DOHH2 (cell line): ENCODE data around the gene FMNL2.

ENCODE experiments used
- H3F3A ChIP-seq: fragments of 200-600 bp; sonication (generic), shearing (Covaris generic); 2 replicates; pipeline ENCODE4 v1.6.0; 2016; ENCODE audit warnings: antibody characterized with exemption, mild to moderate bottlenecking; ENCODE audit not compliant: control insufficient read depth, insufficient read depth
- H3K27ac ChIP-seq: fragments of 200-600 bp; sonication (generic); 2 replicates; pipeline ENCODE4 v1.5.1; 2014; ENCODE audit warnings: low read depth, mild to moderate bottlenecking, low read length, moderate library complexity
- H3K27me3 ChIP-seq: fragments of 200-600 bp; sonication (generic); 2 replicates; pipeline ENCODE4 v1.6.1; 2014; ENCODE audit warnings: mild to moderate bottlenecking, low read length, mixed read lengths; ENCODE audit not compliant: control insufficient read depth
- H3K36me3 ChIP-seq: fragments of 200-600 bp; sonication (generic); 2 replicates; pipeline ENCODE4 v1.6.1; 2014; ENCODE audit warnings: mild to moderate bottlenecking, low read length, moderate library complexity, mixed read lengths; ENCODE audit not compliant: control insufficient read depth
- H3K4me1 ChIP-seq: fragments of 200-600 bp; sonication (generic); 2 replicates; pipeline ENCODE4 v1.6.1; 2014; ENCODE audit warnings: mild to moderate bottlenecking, low read length, mixed read lengths; ENCODE audit not compliant: control insufficient read depth
- H3K4me2 ChIP-seq: fragments of 200-600 bp; sonication (generic); 2 replicates; pipeline ENCODE4 v1.6.0; 2014; ENCODE audit warnings: mild to moderate bottlenecking, low read length, moderate library complexity
- H3K4me3 ChIP-seq: fragments of 200-600 bp; sonication (generic); 2 replicates; pipeline ENCODE4 v1.5.1; 2014; ENCODE audit warnings: mild to moderate bottlenecking, low read length, mixed read lengths
- H3K79me2 ChIP-seq: fragments of 200-600 bp; sonication (generic); 2 replicates; pipeline ENCODE4 v1.6.1; 2014; ENCODE audit warnings: mild to moderate bottlenecking, low read length, mixed read lengths; ENCODE audit not compliant: control insufficient read depth
- H3K9me2 ChIP-seq: fragments of 200-600 bp; sonication (generic); replicated peaks from 2 replicates; pipeline ENCODE4 v1.6.1; 2014; ENCODE audit warnings: mild to moderate bottlenecking, low read length, mixed read lengths; ENCODE audit not compliant: control insufficient read depth
- H3K9me3 ChIP-seq: fragments of 200-600 bp; sonication (generic); 2 replicates; pipeline ENCODE4 v1.6.1; 2014; ENCODE audit warnings: antibody characterized with exemption, low read length, mixed read lengths; ENCODE audit not compliant: control insufficient read depth, insufficient read depth
- H4K20me1 ChIP-seq: fragments of 200-600 bp; sonication (generic); 2 replicates; pipeline ENCODE4 v1.6.0; 2014; ENCODE audit warnings: low read depth, mild to moderate bottlenecking, antibody characterized with exemption, low read length, moderate library complexity; ENCODE audit not compliant: control insufficient read depth, insufficient read depth
- EZH2phosphoT487 ChIP-seq: fragments of 200-600 bp; sonication (generic); IDR thresholded peaks from 2 replicates; pipeline ENCODE4 v1.6.1; 2017; ENCODE audit warnings: borderline replicate concordance, mild to moderate bottlenecking, antibody characterized with exemption, low read length, moderate library complexity, mixed read lengths
- TF ChIP-seq, protein P1 (sequence below): fragments of 200-600 bp; sonication (generic); IDR thresholded peaks from one replicate; pipeline ENCODE4 v1.5.1; 2014; ENCODE audit warnings: antibody characterized with exemption, mild to moderate bottlenecking, low read depth, low read length; ENCODE audit not compliant: poor library complexity, severe bottlenecking

The FMNL2 gene

DNA sequence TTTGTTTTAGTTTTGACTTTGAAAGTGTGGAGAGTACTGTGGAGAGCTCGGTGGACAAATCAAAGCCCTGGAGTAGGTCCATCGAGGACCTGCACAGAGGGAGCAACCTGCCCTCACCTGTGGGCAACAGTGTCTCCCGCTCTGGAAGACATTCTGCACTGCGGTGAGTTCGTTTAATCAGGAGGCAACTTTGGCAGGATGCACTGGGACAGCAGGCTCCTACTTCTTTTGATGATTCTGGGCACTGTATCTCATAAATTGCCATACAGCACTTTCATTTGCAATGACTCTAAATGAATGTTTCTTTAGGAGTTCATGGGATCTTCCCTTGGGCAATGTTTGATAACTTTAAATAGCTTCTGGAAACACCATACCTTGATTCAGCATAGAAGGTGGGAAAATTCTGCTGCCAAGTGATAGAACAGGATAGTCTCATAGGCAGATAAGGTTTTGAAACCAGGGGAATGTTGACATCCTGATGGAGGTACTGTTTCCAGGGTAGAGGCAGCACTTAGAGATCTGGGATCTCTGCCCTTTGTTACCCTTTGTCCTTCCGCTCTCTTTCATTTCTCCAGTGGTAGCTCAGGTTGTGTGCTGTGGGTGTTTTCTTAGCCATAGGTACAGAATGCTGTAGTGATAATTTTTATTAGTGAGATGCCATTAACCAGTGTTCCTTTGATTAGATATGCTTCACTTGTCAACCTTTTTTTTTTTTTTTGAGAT is 226.1 kb downstream of the FMNL2 start:
- no peaks in the 10 kb centered on the region for H3K79me2 ChIP-seq
- H3K9me3 ChIP-seq = no peaks in the 10 kb centered on the region
- no peaks in the 10 kb centered on the region for H4K20me1 ChIP-seq
- H3K4me3 ChIP-seq = no peak overlapping the region
- no peaks in the 10 kb centered on the region for H3K36me3 ChIP-seq
- H3K27ac ChIP-seq = no peak overlapping the region
- no peaks in the 10 kb centered on the region for H3K9me2 ChIP-seq
- H3K27me3 ChIP-seq = no peaks in the 10 kb centered on the region
- H3F3A ChIP-seq = no peaks in the 10 kb centered on the region
- no peaks in the 10 kb centered on the region for H3K4me1 ChIP-seq
- no peak overlapping the region for H3K4me2 ChIP-seq
- no peak for TF ChIP-seq EZH2phosphoT487
- TF ChIP-seq, protein P1, sequence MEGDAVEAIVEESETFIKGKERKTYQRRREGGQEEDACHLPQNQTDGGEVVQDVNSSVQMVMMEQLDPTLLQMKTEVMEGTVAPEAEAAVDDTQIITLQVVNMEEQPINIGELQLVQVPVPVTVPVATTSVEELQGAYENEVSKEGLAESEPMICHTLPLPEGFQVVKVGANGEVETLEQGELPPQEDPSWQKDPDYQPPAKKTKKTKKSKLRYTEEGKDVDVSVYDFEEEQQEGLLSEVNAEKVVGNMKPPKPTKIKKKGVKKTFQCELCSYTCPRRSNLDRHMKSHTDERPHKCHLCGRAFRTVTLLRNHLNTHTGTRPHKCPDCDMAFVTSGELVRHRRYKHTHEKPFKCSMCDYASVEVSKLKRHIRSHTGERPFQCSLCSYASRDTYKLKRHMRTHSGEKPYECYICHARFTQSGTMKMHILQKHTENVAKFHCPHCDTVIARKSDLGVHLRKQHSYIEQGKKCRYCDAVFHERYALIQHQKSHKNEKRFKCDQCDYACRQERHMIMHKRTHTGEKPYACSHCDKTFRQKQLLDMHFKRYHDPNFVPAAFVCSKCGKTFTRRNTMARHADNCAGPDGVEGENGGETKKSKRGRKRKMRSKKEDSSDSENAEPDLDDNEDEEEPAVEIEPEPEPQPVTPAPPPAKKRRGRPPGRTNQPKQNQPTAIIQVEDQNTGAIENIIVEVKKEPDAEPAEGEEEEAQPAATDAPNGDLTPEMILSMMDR = no peak

DNA sequence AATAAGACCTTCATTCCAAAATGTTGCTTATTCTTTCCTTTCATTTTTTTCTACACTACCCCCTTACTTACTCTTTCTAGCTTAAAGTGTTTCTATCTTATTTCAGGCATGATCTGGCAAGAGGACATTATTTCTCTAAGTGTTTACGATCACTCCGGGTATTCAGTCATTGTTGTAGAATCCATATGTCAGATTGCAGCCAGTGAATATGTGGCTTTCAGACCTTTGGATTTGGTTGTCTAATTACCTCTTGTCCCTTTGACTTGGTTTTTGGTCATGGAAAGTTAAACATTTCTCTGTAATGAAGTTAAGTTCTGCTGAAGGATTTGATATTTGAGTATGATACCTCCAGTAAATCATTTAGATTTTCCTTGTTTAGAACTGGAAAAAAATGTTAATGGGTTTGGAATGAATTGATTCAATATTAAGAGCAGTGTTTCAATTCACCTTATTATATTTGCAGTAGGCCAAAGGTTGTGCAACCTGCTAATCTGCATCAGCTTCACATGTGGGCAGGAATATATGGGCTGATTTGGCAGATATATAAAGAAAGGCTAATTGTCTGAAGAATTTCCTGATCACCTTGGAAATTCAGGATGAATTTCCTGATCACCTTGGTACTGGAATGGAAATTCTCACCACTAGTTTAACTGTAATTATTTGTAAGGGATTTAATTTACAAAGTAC is 227.4 kb downstream of the FMNL2 start:
- Histone ChIP-seq H3K4me1 (no peaks in the 10 kb centered on the region), H3F3A (no peaks in the 10 kb centered on the region), H3K4me3 (no peak overlapping the region), H3K9me3 (no peaks in the 10 kb centered on the region), H3K36me3 (no peaks in the 10 kb centered on the region), H3K4me2 (no peak overlapping the region), H3K79me2 (no peaks in the 10 kb centered on the region), H3K27ac (no peak overlapping the region), H4K20me1 (no peaks in the 10 kb centered on the region), H3K9me2 (no peaks in the 10 kb centered on the region), H3K27me3 (no peaks in the 10 kb centered on the region)
- no peak for TF ChIP-seq EZH2phosphoT487
- TF ChIP-seq, protein P1 = no peak

DNA sequence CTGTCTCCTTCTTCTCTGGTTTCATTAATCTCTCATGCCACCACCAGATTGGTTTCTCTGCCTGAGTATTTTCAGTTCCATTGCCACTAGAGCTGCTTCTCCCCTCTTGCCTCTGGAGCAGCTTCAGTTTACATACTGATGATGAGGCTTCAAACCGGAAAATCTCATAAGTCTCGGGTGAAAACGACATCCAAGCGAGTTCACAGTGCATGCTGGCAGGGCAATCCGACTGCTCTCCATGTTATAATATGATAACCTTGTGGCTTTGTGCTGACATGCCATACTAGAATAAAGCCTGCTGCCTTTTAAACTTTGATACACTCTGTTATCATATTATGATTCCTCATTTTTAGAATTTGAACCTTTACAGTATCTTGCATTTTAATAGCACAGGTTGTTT is 228.8 kb downstream of the FMNL2 start:
- no peak overlapping the region for H3K27ac ChIP-seq
- no peak for TF ChIP-seq EZH2phosphoT487
- TF ChIP-seq, protein P1 = no peak
- no peak overlapping the region for H3K4me3 ChIP-seq
- no peaks in the 10 kb centered on the region for H3K9me2 ChIP-seq
- no peaks in the 10 kb centered on the region for H3F3A ChIP-seq
- H3K4me2 ChIP-seq = no peak overlapping the region
- H3K9me3 ChIP-seq = no peaks in the 10 kb centered on the region
- no peaks in the 10 kb centered on the region for H4K20me1 ChIP-seq
- no peaks in the 10 kb centered on the region for H3K27me3 ChIP-seq
- H3K4me1 ChIP-seq = no peaks in the 10 kb centered on the region
- no peaks in the 10 kb centered on the region for H3K79me2 ChIP-seq
- no peaks in the 10 kb centered on the region for H3K36me3 ChIP-seq
